RWPE2 (cell line): ENCODE results near the gene SIX5.

Experiments
- ATAC-seq: fragments of 200-7000 bp; cut with Tn5 transposase; 3 replicates; pipeline ENCODE4 v1.9.1; 2021; ENCODE audit warnings: low read depth
- DNase-seq: peaks from one replicate; pipeline ENCODE4 v3.0.0-alpha.2; 2020; ENCODE audit warnings: low spot score
- H3K27ac ChIP-seq: fragments of 450-650 bp; 2 replicates; pipeline ENCODE4 v1.5.1; 2017; ENCODE audit warnings: mild to moderate bottlenecking; ENCODE audit not compliant: poor library complexity, severe bottlenecking
- H3K27me3 ChIP-seq: fragments of 250-450 bp; sonication (Bioruptor Pico); 2 replicates; pipeline ENCODE4 v1.5.1; 2021; ENCODE audit warnings: mild to moderate bottlenecking, moderate library complexity; ENCODE audit not compliant: insufficient read depth, poor library complexity, severe bottlenecking
- H3K36me3 ChIP-seq: fragments of 250-450 bp; sonication (Bioruptor Pico); 2 replicates; pipeline ENCODE4 v1.5.1; 2020; ENCODE audit warnings: low read depth, mild to moderate bottlenecking, moderate library complexity
- H3K4me1 ChIP-seq: fragments of 250-450 bp; sonication (Bioruptor Pico); 2 replicates; pipeline ENCODE4 v1.5.1; 2021; ENCODE audit warnings: mild to moderate bottlenecking, moderate library complexity; ENCODE audit not compliant: insufficient read depth, poor library complexity, severe bottlenecking
- H3K4me3 ChIP-seq: fragments of 250-450 bp; sonication (Bioruptor Pico); 2 replicates; pipeline ENCODE4 v1.5.1; 2021; ENCODE audit warnings: mild to moderate bottlenecking, moderate library complexity; ENCODE audit not compliant: severe bottlenecking
- H3K9me3 ChIP-seq: fragments of 250-450 bp; sonication (Bioruptor Pico); 2 replicates; pipeline ENCODE4 v1.5.1; 2021; ENCODE audit warnings: mild to moderate bottlenecking, moderate library complexity; ENCODE audit not compliant: severe bottlenecking
- TF ChIP-seq, protein P1 (sequence below): fragments of 450-650 bp; IDR thresholded peaks from one replicate; pipeline ENCODE4 v1.5.1; 2017; ENCODE audit warnings: mild to moderate bottlenecking, moderate library complexity; ENCODE audit not compliant: poor library complexity, severe bottlenecking

Gene SIX5

DNA sequence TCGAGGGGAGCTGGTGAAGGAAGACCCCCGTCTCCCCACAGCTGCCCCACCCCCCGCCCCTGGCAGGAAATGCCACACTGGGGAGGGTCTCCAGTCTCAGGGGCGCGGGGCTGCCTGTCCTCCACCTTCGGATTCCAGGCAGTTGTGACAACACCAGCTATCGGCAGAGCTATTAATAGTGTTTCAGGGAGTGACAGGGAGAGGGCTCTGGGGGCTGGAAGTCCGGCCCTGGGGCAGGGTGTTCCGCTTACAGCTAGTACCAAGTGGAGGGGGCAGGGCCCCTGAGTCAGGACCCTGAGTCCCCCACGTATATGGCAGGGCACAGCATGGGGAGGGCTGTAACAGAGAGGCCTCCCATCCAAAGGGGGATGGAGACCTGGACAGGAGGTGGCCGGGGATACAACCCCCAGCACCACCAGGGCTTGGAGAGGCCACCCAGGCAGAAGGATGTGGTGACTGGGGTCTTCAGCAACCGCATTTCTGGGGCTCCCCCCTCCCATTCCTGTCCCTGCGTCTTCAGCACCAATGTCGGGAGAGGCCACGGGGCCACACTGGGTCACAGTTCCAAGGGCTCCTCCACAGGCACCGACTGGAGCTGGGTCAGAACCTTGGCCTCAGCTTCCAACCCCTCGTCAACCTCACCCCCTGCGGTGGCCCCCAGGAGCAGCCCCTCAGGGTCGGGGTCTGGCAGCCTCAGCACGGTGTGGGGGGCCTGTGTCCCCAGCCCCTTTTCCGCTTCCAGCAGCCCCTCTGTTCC, 3.9 kb downstream of the SIX5 start:
- no peak for DNase-seq
- Histone ChIP-seq H3K27ac (no peak overlapping the region), H3K4me3 (no peak overlapping the region), H3K36me3 (no peaks in the 10 kb centered on the region), H3K27me3 (no peaks in the 10 kb centered on the region), H3K9me3 (no peaks in the 10 kb centered on the region), H3K4me1 (no peaks in the 10 kb centered on the region)
- TF ChIP-seq, protein P1, sequence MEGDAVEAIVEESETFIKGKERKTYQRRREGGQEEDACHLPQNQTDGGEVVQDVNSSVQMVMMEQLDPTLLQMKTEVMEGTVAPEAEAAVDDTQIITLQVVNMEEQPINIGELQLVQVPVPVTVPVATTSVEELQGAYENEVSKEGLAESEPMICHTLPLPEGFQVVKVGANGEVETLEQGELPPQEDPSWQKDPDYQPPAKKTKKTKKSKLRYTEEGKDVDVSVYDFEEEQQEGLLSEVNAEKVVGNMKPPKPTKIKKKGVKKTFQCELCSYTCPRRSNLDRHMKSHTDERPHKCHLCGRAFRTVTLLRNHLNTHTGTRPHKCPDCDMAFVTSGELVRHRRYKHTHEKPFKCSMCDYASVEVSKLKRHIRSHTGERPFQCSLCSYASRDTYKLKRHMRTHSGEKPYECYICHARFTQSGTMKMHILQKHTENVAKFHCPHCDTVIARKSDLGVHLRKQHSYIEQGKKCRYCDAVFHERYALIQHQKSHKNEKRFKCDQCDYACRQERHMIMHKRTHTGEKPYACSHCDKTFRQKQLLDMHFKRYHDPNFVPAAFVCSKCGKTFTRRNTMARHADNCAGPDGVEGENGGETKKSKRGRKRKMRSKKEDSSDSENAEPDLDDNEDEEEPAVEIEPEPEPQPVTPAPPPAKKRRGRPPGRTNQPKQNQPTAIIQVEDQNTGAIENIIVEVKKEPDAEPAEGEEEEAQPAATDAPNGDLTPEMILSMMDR = no peak
- no peak for ATAC-seq

DNA sequence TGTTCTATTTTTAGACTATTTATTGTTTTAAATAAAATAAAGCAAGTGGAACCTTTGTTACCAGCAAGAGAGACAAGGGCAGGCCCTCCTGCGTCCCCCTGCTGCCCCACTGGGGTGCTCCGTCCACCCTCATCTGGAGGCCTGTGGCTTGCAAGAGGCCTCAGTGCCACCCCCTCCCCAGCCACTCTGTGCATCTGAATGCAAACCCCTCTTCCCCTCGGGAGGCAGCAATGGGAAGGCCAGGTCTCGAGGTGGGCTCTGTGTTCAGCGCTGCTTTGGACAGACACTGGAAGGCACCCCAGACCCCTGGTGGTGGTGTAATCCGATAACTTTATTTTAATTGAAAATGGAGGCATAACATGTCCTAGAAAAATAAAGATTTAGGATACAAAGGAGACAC, 4.6 kb downstream of the SIX5 start:
- ATAC-seq = no peak
- H3K27ac ChIP-seq = no peak overlapping the region
- H3K9me3 ChIP-seq = no peaks in the 10 kb centered on the region
- DNase-seq = no peak
- H3K4me3 ChIP-seq = no peak overlapping the region
- H3K4me1 ChIP-seq = no peaks in the 10 kb centered on the region
- H3K36me3 ChIP-seq = no peaks in the 10 kb centered on the region
- H3K27me3 ChIP-seq = no peaks in the 10 kb centered on the region
- TF ChIP-seq, protein P1 = no peak

DNA sequence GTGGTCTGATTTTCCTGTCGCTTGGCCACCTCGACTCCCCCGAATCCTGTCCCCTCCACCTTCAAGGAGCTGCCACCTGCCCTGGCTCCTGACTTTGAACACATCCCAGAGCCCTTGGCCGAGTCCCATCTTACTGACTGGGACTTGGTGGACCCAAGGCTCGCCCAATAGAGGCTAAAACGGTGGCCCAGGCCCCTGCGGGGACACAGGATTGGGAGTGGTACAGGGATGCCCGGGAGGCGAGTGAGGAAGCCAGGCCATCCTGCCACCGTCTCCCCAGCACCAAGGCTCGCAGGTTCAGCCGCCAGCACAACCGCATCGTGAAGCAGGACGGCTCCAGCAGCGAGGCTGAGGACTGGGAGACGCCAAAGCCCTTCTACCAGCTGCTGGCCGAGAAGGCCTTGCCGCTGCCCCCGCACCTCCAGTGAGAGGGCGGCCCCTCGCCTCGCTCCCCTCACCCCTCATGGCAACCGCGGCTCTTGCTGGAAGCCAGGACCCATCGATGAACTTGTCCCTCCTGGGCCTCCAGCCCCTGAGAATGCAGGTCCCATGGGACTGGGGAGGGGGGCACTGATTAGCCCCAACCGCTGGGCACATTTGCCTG, 5.3 kb downstream of the SIX5 start:
- ATAC-seq = no peak
- Histone ChIP-seq H3K27ac (no peak overlapping the region), H3K36me3 (no peaks in the 10 kb centered on the region), H3K27me3 (no peaks in the 10 kb centered on the region), H3K4me3 (no peak overlapping the region), H3K4me1 (no peaks in the 10 kb centered on the region), H3K9me3 (no peaks in the 10 kb centered on the region)
- no peak for DNase-seq
- TF ChIP-seq, protein P1 = no peak

DNA sequence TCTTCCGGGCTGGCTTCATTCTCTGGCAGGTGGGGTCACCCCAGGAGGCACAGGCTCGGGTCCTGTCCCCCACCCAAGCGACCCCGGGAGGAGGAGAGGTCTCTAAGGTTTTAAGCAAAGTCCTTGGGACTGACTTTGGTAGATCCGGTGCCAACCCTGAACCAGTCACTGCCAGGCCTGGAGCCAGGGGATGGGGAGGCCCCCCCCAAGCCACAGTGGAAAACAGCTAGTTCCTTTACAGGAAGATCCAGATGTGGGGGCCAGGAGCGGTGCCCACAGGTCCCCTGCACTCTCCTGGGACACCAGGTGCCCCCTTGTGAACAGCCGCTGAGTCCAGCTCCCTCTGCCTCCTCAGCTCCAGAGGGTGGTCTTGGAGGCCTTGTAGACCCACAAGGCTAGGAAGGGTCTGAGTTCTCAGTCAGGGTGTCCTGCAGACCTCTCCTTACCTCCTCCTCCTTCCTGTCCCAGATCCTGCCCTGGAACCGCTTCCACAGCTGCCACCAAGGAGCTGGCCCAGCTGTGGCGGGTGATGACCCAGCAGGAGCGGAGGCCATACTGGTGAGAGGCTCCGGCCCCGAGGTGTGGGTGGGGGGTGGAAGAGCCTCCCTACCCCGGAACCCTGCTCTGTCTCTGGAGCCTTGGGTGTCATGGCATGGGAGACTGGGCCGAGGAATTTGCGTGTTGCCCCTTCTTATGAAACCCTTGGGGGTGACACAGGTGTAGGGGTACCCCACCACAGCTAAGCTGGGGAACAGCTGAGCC, 6.0 kb downstream of the SIX5 start:
- Histone ChIP-seq H3K27ac (no peak overlapping the region), H3K9me3 (no peaks in the 10 kb centered on the region), H3K4me1 (no peaks in the 10 kb centered on the region), H3K36me3 (no peaks in the 10 kb centered on the region), H3K4me3 (no peak overlapping the region), H3K27me3 (no peaks in the 10 kb centered on the region)
- DNase-seq (no peak), ATAC-seq (no peak)
- TF ChIP-seq, protein P1 = no peak
